Right lobe of liver (tissue), 6 donors: ENCODE results near the gene AGK. TPM values are rescaled to one million over a fixed set of nuclear protein-coding genes. Genes with fewer than 3 reads are reported as not detected.

Experiments used
- ATAC-seq, 4 donors: fragments of 200-7000 bp; cut with Tn5 transposase; one replicate each; pipeline ENCODE4 v1.9.1; 2020; ENCODE audit warnings: mild to moderate bottlenecking in 4 of 4, moderate library complexity in 4 of 4
- DNase-seq, 3 donors: peaks; one replicate each; pipeline ENCODE4 v3.0.0-alpha.2; 2020
- H3K27ac ChIP-seq, 3 donors: fragments of 200-600 bp; one replicate each; pipeline ENCODE4 v1.8.0; 2022
- H3K27me3 ChIP-seq, 2 donors: fragments of 200-600 bp; one replicate each; pipeline ENCODE4 v1.8.0; 2022
- H3K36me3 ChIP-seq, 4 donors: fragments of 200-600 bp; sonication (generic) in 1 of 4; one replicate each; pipeline versions ENCODE4 v1.5.1 to v1.8.0; 2017 to 2022; ENCODE audit warnings: control low read depth in 1 of 4
- H3K4me1 ChIP-seq, 4 donors: fragments of 200-600 bp; sonication (generic) in 1 of 4; one replicate each; pipeline versions ENCODE4 v1.5.1 to v1.8.0; 2017 to 2022; ENCODE audit warnings: control low read depth in 1 of 4
- H3K4me3 ChIP-seq, 3 donors: fragments of 200-600 bp; one replicate each; pipeline ENCODE4 v1.8.0; 2022
- H3K9me3 ChIP-seq, 4 donors: fragments of 200-600 bp; sonication (generic) in 1 of 4; one replicate each; pipeline versions ENCODE4 v1.5.1 to v1.8.0; 2017 to 2022; ENCODE audit warnings: control low read depth in 1 of 4
- POLR2A ChIP-seq: fragments of 450-650 bp; IDR thresholded peaks from one replicate; pipeline ENCODE4 v1.6.1; 2017; ENCODE audit warnings: antibody characterized with exemption, mild to moderate bottlenecking
- WGBS: methylation state at CpG from one replicate; pipeline ENCODE4 v1.1.6; 2018; ENCODE audit warnings: low coverage, low lambda C conversion rate; ENCODE audit not compliant: insufficient coverage; ENCODE audit errors: missing lambda C conversion rate; 5-methylcytosine and 5-hydroxymethylcytosine counted together
- intact Hi-C, 2 donors: fragments of 100-400 bp; cut with DNase I; formaldehyde crosslinking; loops; one replicate each; pipeline versions ENCODE4 v1.11.2 to v1.14.1; 2022
- total RNA-seq, 6 experiments: library from RNA; depleted of rRNA in 2 of 6; stranded (reverse); fragments of >200 nt in 2 of 6; fragmentation: NEBNext Ultra II Directional in 3 of 6; extraction: Animal tissue kit (Norgen Biotek cat#: 25700) in 3 of 6; gene quantifications; one replicate each; pipeline versions ENCODE4 v1.1.0 to v1.2.4, GENCODE V29; 2016 to 2023
- TF ChIP-seq, protein P1 (sequence below), 4 donors: fragments of 200-600 bp in 3 of 4; fragments of 450-650 bp in 1 of 4; IDR thresholded peaks; one replicate each; pipeline versions ENCODE4 v1.5.1 to v1.8.0; 2016 to 2022; ENCODE audit warnings: antibody characterized with exemption in 4 of 4, mild to moderate bottlenecking in 2 of 4
- donor health status: DM: no; HTN: yes; CAD: no.
- donor health status: DM: no; HTN: no; CAD: no.
- donor health status: DM: no; HTN: no; CAD: no.
- donor health status: DM: no; HTN: yes; CAD: no.
- donor health status: DM: no; HTN: yes; CAD: no.

Gene AGK
- total RNA-seq, 6 experiments from 2014 or later = 9.3 to 19.2 (median 12.0) TPM

DNA sequence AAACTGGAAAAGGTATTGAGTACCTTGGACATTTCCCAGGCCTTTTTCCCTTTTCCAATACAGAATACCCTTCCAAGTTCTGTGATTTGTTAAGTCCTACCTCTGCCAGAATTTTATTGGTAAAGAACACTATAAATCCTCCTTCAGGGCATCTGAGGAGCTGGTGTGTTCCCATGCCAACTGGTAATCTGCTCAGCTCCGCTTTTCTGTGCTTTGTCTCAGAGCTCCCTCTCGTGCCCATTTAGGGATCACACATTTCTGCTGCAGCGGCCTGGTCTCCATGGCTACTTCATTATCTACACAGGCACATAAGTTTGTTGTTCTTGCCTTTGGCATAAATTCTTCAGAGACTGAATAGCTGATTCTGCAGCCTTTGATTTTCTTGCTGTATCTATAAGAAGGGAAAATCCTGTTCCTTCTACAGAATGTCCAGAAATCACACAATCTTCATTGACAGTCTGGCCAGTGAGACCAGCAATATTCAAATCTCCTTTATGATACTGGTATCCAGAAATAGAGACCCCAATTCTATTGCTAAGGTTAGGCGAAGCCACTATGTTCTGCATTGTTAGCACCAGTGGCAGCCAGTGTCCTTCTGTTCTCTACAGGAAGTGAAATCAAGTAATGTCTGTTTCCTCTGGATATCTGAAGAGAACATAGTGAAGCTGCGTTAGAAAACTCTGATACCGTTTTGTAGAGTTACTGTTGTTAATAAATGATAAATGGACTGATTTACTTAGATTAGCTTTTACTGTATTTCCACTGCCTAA lies 98.8 kb downstream of the AGK start:
- ATAC-seq (peak; percentile 86 to 89 (median 88)), DNase-seq (peak in 1 of 3 donors; percentile 59)
- Histone ChIP-seq H3K27me3 (no peaks in the 10 kb centered on the region), H3K36me3 (peaks cover 0 to 3% (median 0%) of the 10 kb centered on the region in 4 donors), H3K27ac (no peak overlapping the region), H3K9me3 (no peaks in the 10 kb centered on the region), H3K4me3 (no peak overlapping the region), H3K4me1 (peaks cover 0 to 4% (median 0%) of the 10 kb centered on the region in 4 donors)
- intact Hi-C loops = no loop called here
- TF ChIP-seq, protein P1, sequence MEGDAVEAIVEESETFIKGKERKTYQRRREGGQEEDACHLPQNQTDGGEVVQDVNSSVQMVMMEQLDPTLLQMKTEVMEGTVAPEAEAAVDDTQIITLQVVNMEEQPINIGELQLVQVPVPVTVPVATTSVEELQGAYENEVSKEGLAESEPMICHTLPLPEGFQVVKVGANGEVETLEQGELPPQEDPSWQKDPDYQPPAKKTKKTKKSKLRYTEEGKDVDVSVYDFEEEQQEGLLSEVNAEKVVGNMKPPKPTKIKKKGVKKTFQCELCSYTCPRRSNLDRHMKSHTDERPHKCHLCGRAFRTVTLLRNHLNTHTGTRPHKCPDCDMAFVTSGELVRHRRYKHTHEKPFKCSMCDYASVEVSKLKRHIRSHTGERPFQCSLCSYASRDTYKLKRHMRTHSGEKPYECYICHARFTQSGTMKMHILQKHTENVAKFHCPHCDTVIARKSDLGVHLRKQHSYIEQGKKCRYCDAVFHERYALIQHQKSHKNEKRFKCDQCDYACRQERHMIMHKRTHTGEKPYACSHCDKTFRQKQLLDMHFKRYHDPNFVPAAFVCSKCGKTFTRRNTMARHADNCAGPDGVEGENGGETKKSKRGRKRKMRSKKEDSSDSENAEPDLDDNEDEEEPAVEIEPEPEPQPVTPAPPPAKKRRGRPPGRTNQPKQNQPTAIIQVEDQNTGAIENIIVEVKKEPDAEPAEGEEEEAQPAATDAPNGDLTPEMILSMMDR (IDR thresholded peaks at IDR 0.05) = peak; percentile 54 to 73 (median 67)
- TF ChIP-seq POLR2A = no peak
- WGBS = 27% methylated on average over 6 of the region's 6 CpGs

DNA sequence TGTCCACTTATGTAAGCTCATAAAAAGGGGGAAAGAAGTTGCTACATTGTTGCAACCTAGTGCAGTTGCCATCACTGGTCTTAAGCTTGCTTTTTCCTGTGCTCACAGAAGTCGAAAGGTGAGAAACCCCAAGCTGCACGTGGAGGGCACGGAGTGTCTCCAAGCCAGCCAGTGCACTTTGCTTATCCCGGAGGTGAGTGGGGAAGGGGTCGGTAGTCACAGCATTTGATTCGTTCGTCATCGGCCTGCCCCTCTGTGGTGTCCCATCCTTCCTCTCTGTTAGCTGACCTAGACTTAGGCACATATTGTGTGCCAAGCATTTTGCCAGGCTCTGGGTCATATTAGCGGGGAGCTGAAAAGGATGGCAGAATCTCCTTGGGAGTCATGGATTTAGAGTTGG lies 100.2 kb downstream of the AGK start:
- Histone ChIP-seq H3K9me3 (no peaks in the 10 kb centered on the region), H3K4me3 (no peak overlapping the region), H3K27ac (no peak overlapping the region), H3K36me3 (peaks cover 0 to 6% (median 0%) of the 10 kb centered on the region in 4 donors), H3K4me1 (peaks cover 0 to 4% (median 0%) of the 10 kb centered on the region in 4 donors), H3K27me3 (no peaks in the 10 kb centered on the region)
- intact Hi-C loops = no loop called here
- TF ChIP-seq POLR2A = no peak
- TF ChIP-seq, protein P1 (IDR thresholded peaks at IDR 0.05) = no peak
- ATAC-seq (no peak), DNase-seq (no peak)
- whole genome bisulfite sequencing = 93% methylated on average over 5 of the region's 9 CpGs

DNA sequence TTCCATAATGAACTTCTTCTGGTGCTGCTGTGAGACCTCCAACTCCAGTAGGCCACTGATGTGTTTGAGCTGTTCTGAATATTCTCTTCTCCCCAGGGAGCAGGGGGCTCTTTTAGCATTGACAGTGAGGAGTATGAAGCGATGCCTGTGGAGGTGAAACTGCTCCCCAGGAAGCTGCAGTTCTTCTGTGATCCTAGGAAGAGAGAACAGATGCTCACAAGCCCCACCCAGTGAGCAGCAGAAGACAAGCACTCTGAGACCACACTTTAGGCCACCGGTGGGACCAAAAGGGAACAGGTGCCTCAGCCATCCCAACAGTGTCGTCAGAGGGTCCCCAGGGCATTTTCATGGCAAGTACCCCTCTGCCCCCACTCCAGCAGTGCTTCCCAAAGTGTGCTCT lies 101.5 kb downstream of the AGK start:
- intact Hi-C loops = no loop called here
- DNase-seq = no peak
- TF ChIP-seq POLR2A = no peak
- TF ChIP-seq, protein P1 (IDR thresholded peaks at IDR 0.05) = no peak
- Histone ChIP-seq H3K36me3 (peaks cover 0 to 6% (median 0%) of the 10 kb centered on the region in 4 donors), H3K4me1 (peaks cover 0 to 4% (median 0%) of the 10 kb centered on the region in 4 donors), H3K27me3 (no peaks in the 10 kb centered on the region), H3K9me3 (no peaks in the 10 kb centered on the region), H3K4me3 (no peak overlapping the region), H3K27ac (no peak overlapping the region)
- ATAC-seq = no peak
- 65% methylated on average over 2 of the region's 3 CpGs for WGBS

- 18% methylated on average over 3 of the region's 3 CpGs for WGBS
- Histone ChIP-seq H3K36me3 (peaks cover 0 to 6% (median 0%) of the 10 kb centered on the region in 4 donors), H3K27me3 (no peaks in the 10 kb centered on the region), H3K9me3 (no peaks in the 10 kb centered on the region), H3K27ac (no peak overlapping the region), H3K4me3 (no peak overlapping the region), H3K4me1 (peaks cover 0 to 4% (median 0%) of the 10 kb centered on the region in 4 donors)
- ATAC-seq = peak; percentile 95 to 97 (median 96)
- peak in 2 of 3 donors; percentile 56 to 75 for DNase-seq
- intact Hi-C loops = no loop called here
- TF ChIP-seq POLR2A = no peak
- TF ChIP-seq, protein P1 (IDR thresholded peaks at IDR 0.05) = peak; percentile 80 to 86 (median 81)
These were observed 103.3 kb downstream of the AGK start for GRCh38 chr7:141654551-141654950.
